ENCODE results near the gene FAF1.

Gene FAF1

DNA sequence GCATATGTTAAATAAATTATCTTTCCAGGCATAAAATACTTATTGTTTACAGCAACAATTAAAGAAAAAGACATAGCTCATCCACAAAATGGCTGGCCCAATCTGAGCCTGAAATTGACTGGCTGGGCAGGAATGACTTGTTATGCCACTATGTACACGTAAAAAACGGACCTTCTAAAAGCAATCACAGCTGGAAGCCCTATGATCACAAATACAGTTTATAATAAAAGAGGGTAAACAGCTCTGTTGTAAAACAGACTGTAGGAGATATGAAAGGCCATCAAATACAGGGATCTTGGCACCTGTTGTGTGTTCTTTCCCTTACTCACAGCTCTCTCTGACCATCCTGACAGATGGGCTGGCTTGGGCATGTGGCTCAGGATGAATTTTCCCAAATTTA lies 466.4 kb downstream of the FAF1 start:
- TF ChIP-seq EGR1 (IDR thresholded peaks at IDR 0.05) = no peak
- no peak for TF ChIP-seq TEAD4 (IDR thresholded peaks at IDR 0.05)
- TF ChIP-seq, protein P1, sequence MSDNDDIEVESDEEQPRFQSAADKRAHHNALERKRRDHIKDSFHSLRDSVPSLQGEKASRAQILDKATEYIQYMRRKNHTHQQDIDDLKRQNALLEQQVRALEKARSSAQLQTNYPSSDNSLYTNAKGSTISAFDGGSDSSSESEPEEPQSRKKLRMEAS (IDR thresholded peaks at IDR 0.05) = no peak
- no peak for TF ChIP-seq REST (IDR thresholded peaks at IDR 0.05; ENCODE audit: low read depth)
- TF ChIP-seq EP300 (IDR thresholded peaks at IDR 0.05; ENCODE audit: borderline replicate concordance) = no peak
- no peak for TF ChIP-seq TAF1 (IDR thresholded peaks at IDR 0.05; ENCODE audit: low read depth)
- no peak for TF ChIP-seq CREB1 (IDR thresholded peaks at IDR 0.05; ENCODE audit: low read depth)
- TF ChIP-seq TCF12 (IDR thresholded peaks at IDR 0.05; ENCODE audit: low read depth) = no peak
- no peak for TF ChIP-seq RAD21 (IDR thresholded peaks at IDR 0.05; ENCODE audit: low read depth)
- no peak for TF ChIP-seq USF1 (IDR thresholded peaks at IDR 0.05)

DNA sequence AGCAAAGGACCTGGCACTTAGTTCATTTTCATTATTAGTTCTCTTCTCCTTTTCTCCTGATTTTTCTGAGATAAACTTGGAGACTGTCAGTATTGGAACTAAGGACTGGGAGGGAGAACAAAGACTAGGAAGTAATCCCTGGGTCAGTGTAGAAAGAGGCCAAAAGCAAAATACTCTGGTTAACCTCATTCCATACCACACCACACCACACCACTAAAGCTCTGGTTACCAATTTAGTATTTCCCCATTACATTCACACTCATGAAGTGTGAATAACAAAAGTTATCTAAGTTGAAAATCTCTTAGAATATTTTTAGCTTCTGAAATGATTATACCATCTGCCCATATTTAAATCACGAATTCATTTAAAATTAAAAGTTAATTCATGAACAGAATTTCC lies 467.9 kb downstream of the FAF1 start:
- TF ChIP-seq USF1 (IDR thresholded peaks at IDR 0.05) (no peak), RAD21 (IDR thresholded peaks at IDR 0.05; ENCODE audit: low read depth) (no peak), TCF12 (IDR thresholded peaks at IDR 0.05; ENCODE audit: low read depth) (no peak), CREB1 (IDR thresholded peaks at IDR 0.05; ENCODE audit: low read depth) (no peak), TEAD4 (IDR thresholded peaks at IDR 0.05) (no peak), FOXM1 (IDR thresholded peaks at IDR 0.05; ENCODE audit: borderline replicate concordance, low read depth) (no peak), REST (IDR thresholded peaks at IDR 0.05; ENCODE audit: low read depth) (no peak), EGR1 (IDR thresholded peaks at IDR 0.05) (no peak), ZBTB7A (IDR thresholded peaks at IDR 0.05; ENCODE audit: low read depth) (no peak), CEBPB (IDR thresholded peaks at IDR 0.05) (no peak), TAF1 (IDR thresholded peaks at IDR 0.05; ENCODE audit: low read depth) (no peak)
- TF ChIP-seq, protein P1 (IDR thresholded peaks at IDR 0.05) = no peak

DNA sequence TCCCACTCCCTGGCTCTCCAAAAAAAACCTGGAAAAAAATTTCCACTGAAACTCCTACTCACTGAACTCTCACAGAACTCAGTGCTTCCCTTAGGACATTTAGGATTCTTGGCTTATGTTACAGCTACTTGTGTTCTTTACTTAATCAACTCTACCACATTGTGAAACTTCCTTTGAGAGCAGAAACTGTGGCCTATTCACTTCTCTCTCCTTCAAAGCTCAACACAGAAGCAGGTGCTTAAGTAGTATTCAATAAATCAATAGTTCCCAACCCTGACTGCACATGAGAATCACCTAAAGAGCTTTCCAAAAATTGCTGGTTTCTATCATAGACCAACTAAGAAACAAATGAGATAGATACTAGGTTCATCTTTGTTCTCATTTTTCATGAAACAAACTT lies 468.9 kb downstream of the FAF1 start:
- no peak for TF ChIP-seq YY1 (IDR thresholded peaks at IDR 0.05; ENCODE audit: low read depth)
- no peak for TF ChIP-seq ZBTB7A (IDR thresholded peaks at IDR 0.05; ENCODE audit: low read depth)
- no peak for TF ChIP-seq CEBPB (IDR thresholded peaks at IDR 0.05)
- TF ChIP-seq EGR1 (IDR thresholded peaks at IDR 0.05) = no peak
- TF ChIP-seq NFIC (IDR thresholded peaks at IDR 0.05) = no peak
- TF ChIP-seq TAF1 (IDR thresholded peaks at IDR 0.05; ENCODE audit: low read depth) = no peak
- no peak for TF ChIP-seq RAD21 (IDR thresholded peaks at IDR 0.05; ENCODE audit: low read depth)
- TF ChIP-seq USF1 (IDR thresholded peaks at IDR 0.05) = no peak
- TF ChIP-seq TEAD4 (IDR thresholded peaks at IDR 0.05) = no peak
- no peak for TF ChIP-seq CREB1 (IDR thresholded peaks at IDR 0.05; ENCODE audit: low read depth)
- TF ChIP-seq, protein P1 (IDR thresholded peaks at IDR 0.05) = no peak
- no peak for TF ChIP-seq FOXM1 (IDR thresholded peaks at IDR 0.05; ENCODE audit: borderline replicate concordance, low read depth)
- no peak for TF ChIP-seq EP300 (IDR thresholded peaks at IDR 0.05; ENCODE audit: borderline replicate concordance)
- no peak for TF ChIP-seq TCF12 (IDR thresholded peaks at IDR 0.05; ENCODE audit: low read depth)
- TF ChIP-seq REST (IDR thresholded peaks at IDR 0.05; ENCODE audit: low read depth) = no peak

GRCh38 chr1:50490640-50491039 lies 469.4 kb downstream of the FAF1 start:
- TF ChIP-seq CREB1 (IDR thresholded peaks at IDR 0.05; ENCODE audit: low read depth) = no peak
- TF ChIP-seq NFIC (IDR thresholded peaks at IDR 0.05) = no peak
- TF ChIP-seq EP300 (IDR thresholded peaks at IDR 0.05; ENCODE audit: borderline replicate concordance) = no peak
- no peak for TF ChIP-seq REST (IDR thresholded peaks at IDR 0.05; ENCODE audit: low read depth)
- TF ChIP-seq USF1 (IDR thresholded peaks at IDR 0.05) = no peak
- TF ChIP-seq, protein P1 (IDR thresholded peaks at IDR 0.05) = no peak
- TF ChIP-seq FOXM1 (IDR thresholded peaks at IDR 0.05; ENCODE audit: borderline replicate concordance, low read depth) = no peak
- no peak for TF ChIP-seq TEAD4 (IDR thresholded peaks at IDR 0.05)
- TF ChIP-seq ZBTB7A (IDR thresholded peaks at IDR 0.05; ENCODE audit: low read depth) = no peak
- no peak for TF ChIP-seq TCF12 (IDR thresholded peaks at IDR 0.05; ENCODE audit: low read depth)
- TF ChIP-seq TAF1 (IDR thresholded peaks at IDR 0.05; ENCODE audit: low read depth) = no peak
- no peak for TF ChIP-seq EGR1 (IDR thresholded peaks at IDR 0.05)
- no peak for TF ChIP-seq CEBPB (IDR thresholded peaks at IDR 0.05)
- no peak for TF ChIP-seq YY1 (IDR thresholded peaks at IDR 0.05; ENCODE audit: low read depth)
